ENCODE measurements around the gene ACTRT1.

ACTRT1 gene

GRCh38 chrX:128052303-128052702 is at the start of gene ACTRT1:
TSS of gene ACTRT1 (minus strand) at chrX:128052403. CDS start at chrX:128052206, 197 bp downstream.
- intact Hi-C loops (cut with DNase I; ENCODE audit: low total_unique reads) = no loop called here
- no peak for TF ChIP-seq CTCF (IDR thresholded peaks at IDR 0.05)
- H3K27ac ChIP-seq = no peak within 1 kb of the TSS
- no peaks in the 10 kb centered on the region for H3K9me3 ChIP-seq
- no peaks in the 10 kb centered on the region for H3K27me3 ChIP-seq
- no peaks in the 10 kb centered on the region for H3K4me1 ChIP-seq
- H3K36me3 ChIP-seq = no peaks in the 10 kb centered on the region
- DNase-seq = no peak
- no peak within 1 kb of the TSS for H3K4me3 ChIP-seq

- H3K27ac ChIP-seq = no peak overlapping the region
- no peaks in the 10 kb centered on the region for H3K36me3 ChIP-seq
- intact Hi-C loops (cut with DNase I; ENCODE audit: low total_unique reads) = no loop called here
- no peaks in the 10 kb centered on the region for H3K9me3 ChIP-seq
- H3K27me3 ChIP-seq = no peaks in the 10 kb centered on the region
- no peak overlapping the region for H3K4me3 ChIP-seq
- no peak for DNase-seq
- TF ChIP-seq CTCF (IDR thresholded peaks at IDR 0.05) = no peak
- no peaks in the 10 kb centered on the region for H3K4me1 ChIP-seq
These were observed 26.3 kb upstream of the ACTRT1 start for GRCh38 chrX:128078545-128078944.

- Histone ChIP-seq H3K4me3 (no peak overlapping the region), H3K4me1 (no peaks in the 10 kb centered on the region), H3K36me3 (no peaks in the 10 kb centered on the region), H3K27ac (no peak overlapping the region), H3K27me3 (no peaks in the 10 kb centered on the region), H3K9me3 (no peaks in the 10 kb centered on the region)
- no peak for TF ChIP-seq CTCF (IDR thresholded peaks at IDR 0.05)
- intact Hi-C loops (cut with DNase I; ENCODE audit: low total_unique reads) = no loop called here
- no peak for DNase-seq
These were observed 5.2 kb upstream of the ACTRT1 start for GRCh38 chrX:128057421-128057820.

- no peak for DNase-seq
- H3K27me3 ChIP-seq = no peaks in the 10 kb centered on the region
- TF ChIP-seq CTCF (IDR thresholded peaks at IDR 0.05) = no peak
- H3K4me1 ChIP-seq = no peaks in the 10 kb centered on the region
- H3K27ac ChIP-seq = no peak overlapping the region
- H3K36me3 ChIP-seq = no peaks in the 10 kb centered on the region
- H3K9me3 ChIP-seq = no peaks in the 10 kb centered on the region
- intact Hi-C loops (cut with DNase I; ENCODE audit: low total_unique reads) = no loop called here
- H3K4me3 ChIP-seq = no peak overlapping the region
These were observed 677 bp downstream of the ACTRT1 start for GRCh38 chrX:128051526-128051925.

- no peaks in the 10 kb centered on the region for H3K36me3 ChIP-seq
- TF ChIP-seq CTCF (IDR thresholded peaks at IDR 0.05) = no peak
- H3K4me3 ChIP-seq = no peak overlapping the region
- no peak for DNase-seq
- H3K4me1 ChIP-seq = no peaks in the 10 kb centered on the region
- intact Hi-C loops (cut with DNase I; ENCODE audit: low total_unique reads) = no loop called here
- H3K9me3 ChIP-seq = no peaks in the 10 kb centered on the region
- H3K27ac ChIP-seq = no peak overlapping the region
- no peaks in the 10 kb centered on the region for H3K27me3 ChIP-seq
These were observed 16.9 kb downstream of the ACTRT1 start for GRCh38 chrX:128035318-128035717.

GRCh38 chrX:128021566-128021965 is 30.6 kb downstream of the ACTRT1 start:
- Histone ChIP-seq H3K27ac (no peak overlapping the region), H3K9me3 (no peaks in the 10 kb centered on the region), H3K27me3 (no peaks in the 10 kb centered on the region), H3K4me3 (no peak overlapping the region), H3K4me1 (no peaks in the 10 kb centered on the region), H3K36me3 (no peaks in the 10 kb centered on the region)
- DNase-seq = no peak
- no peak for TF ChIP-seq CTCF (IDR thresholded peaks at IDR 0.05)
- intact Hi-C loops (cut with DNase I; ENCODE audit: low total_unique reads) = no loop called here

All from tibial artery (tissue), 4 donors.